Mesenchymal stem cell (in vitro differentiated cells and primary cell): ENCODE data around the gene CLEC20A.

Experiments used
- DNase-seq: peaks from one replicate; pipeline ENCODE4 v3.0.0-alpha.2; 2013
- H2AFZ ChIP-seq: one replicate; pipeline ENCODE4 v1.6.1; 2013; ENCODE audit warnings: low read depth, mild to moderate bottlenecking, control low read depth, inconsistent platforms, low read length, moderate library complexity
- H2AK5ac ChIP-seq: 2 replicates; pipeline ENCODE4 v1.6.1; 2013; ENCODE audit warnings: low read length, moderate library complexity, mild to moderate bottlenecking, inconsistent platforms; ENCODE audit not compliant: severe bottlenecking
- H2BK120ac ChIP-seq: one replicate; pipeline ENCODE4 v1.6.1; 2013; ENCODE audit warnings: low read depth, mild to moderate bottlenecking, inconsistent platforms, low read length, moderate library complexity
- H2BK12ac ChIP-seq, 2 experiments: one replicate each; pipeline ENCODE4 v1.6.1; 2013; ENCODE audit warnings: inconsistent platforms in 2 of 2, low read length in 2 of 2, mild to moderate bottlenecking in 2 of 2, moderate library complexity in 2 of 2, control low read depth in 1 of 2
- H2BK15ac ChIP-seq: one replicate; pipeline ENCODE4 v1.6.1; 2013; ENCODE audit warnings: mild to moderate bottlenecking, low read depth, inconsistent platforms; ENCODE audit not compliant: poor library complexity, severe bottlenecking
- H2BK5ac ChIP-seq: 2 replicates; pipeline ENCODE4 v1.6.1; 2013; ENCODE audit warnings: low read depth, mild to moderate bottlenecking, low read length, control low read depth, inconsistent platforms; ENCODE audit not compliant: poor library complexity, severe bottlenecking
- H3K14ac ChIP-seq, 2 experiments: one replicate each; pipeline ENCODE4 v1.6.1; 2013; ENCODE audit warnings: inconsistent platforms in 2 of 2, low read length in 2 of 2, control low read depth in 1 of 2, mild to moderate bottlenecking in 1 of 2, moderate library complexity in 1 of 2
- H3K18ac ChIP-seq, 2 experiments: one replicate each; pipeline ENCODE4 v1.6.1; 2013; ENCODE audit warnings: inconsistent platforms in 2 of 2, low read length in 2 of 2, control low read depth in 1 of 2, low read depth in 1 of 2, mild to moderate bottlenecking in 1 of 2
- H3K23ac ChIP-seq, 2 experiments: one replicate each; pipeline ENCODE4 v1.6.1; 2013; ENCODE audit warnings: inconsistent platforms in 2 of 2, low read length in 2 of 2, mild to moderate bottlenecking in 2 of 2, moderate library complexity in 2 of 2, control low read depth in 1 of 2
- H3K27ac ChIP-seq: 2 replicates; pipeline ENCODE4 v1.5.1; 2013; ENCODE audit warnings: mild to moderate bottlenecking, moderate library complexity, low read length, control low read depth, inconsistent platforms; ENCODE audit not compliant: poor library complexity, severe bottlenecking
- H3K27me3 ChIP-seq, 2 experiments: 2 replicates each; pipeline versions ENCODE4 v1.6.1 to v1.7.0; 2013; ENCODE audit warnings: low read length in 2 of 2, mild to moderate bottlenecking in 2 of 2, moderate library complexity in 2 of 2, control low read depth in 1 of 2, inconsistent platforms in 1 of 2; ENCODE audit not compliant: control insufficient read depth in 1 of 2, insufficient read depth in 1 of 2
- H3K36me3 ChIP-seq, 2 experiments: 2 replicates each; pipeline versions ENCODE4 v1.6.1 to v1.7.0; 2013; ENCODE audit warnings: low read length in 2 of 2, control low read depth in 1 of 2, inconsistent platforms in 1 of 2, low read depth in 1 of 2, mild to moderate bottlenecking in 1 of 2; ENCODE audit not compliant: insufficient read depth in 2 of 2, control insufficient read depth in 1 of 2
- H3K4ac ChIP-seq, 2 experiments: one replicate each; pipeline ENCODE4 v1.6.1; 2013; ENCODE audit warnings: inconsistent platforms in 2 of 2, low read length in 2 of 2, mild to moderate bottlenecking in 2 of 2, moderate library complexity in 2 of 2, control low read depth in 1 of 2, low read depth in 1 of 2
- H3K4me1 ChIP-seq: 2 replicates; pipeline ENCODE4 v1.6.1; 2013; ENCODE audit warnings: low read depth, low read length, control low read depth; ENCODE audit not compliant: control insufficient read depth, insufficient read depth
- H3K4me2 ChIP-seq: 2 replicates; pipeline ENCODE4 v1.6.1; 2013; ENCODE audit warnings: low read length, mild to moderate bottlenecking, inconsistent platforms; ENCODE audit not compliant: poor library complexity, severe bottlenecking
- H3K4me3 ChIP-seq, 2 experiments: 2 replicates each; pipeline versions ENCODE4 v1.5.1 to v1.7.0; 2013; ENCODE audit warnings: low read length in 2 of 2, mild to moderate bottlenecking in 2 of 2, control low read depth in 1 of 2, low read depth in 1 of 2; ENCODE audit not compliant: insufficient read depth in 1 of 2
- H3K79me1 ChIP-seq: replicated peaks from 2 replicates; pipeline ENCODE4 v1.6.1; 2013; ENCODE audit warnings: mild to moderate bottlenecking, control low read depth, low read length, inconsistent platforms; ENCODE audit not compliant: poor library complexity, severe bottlenecking
- H3K9ac ChIP-seq: 2 replicates; pipeline ENCODE4 v1.7.0; 2013; ENCODE audit warnings: mild to moderate bottlenecking, low read length, moderate library complexity
- H3K9me3 ChIP-seq: 2 replicates; pipeline ENCODE4 v1.7.0; 2013; ENCODE audit warnings: mild to moderate bottlenecking, low read length; ENCODE audit not compliant: control insufficient read depth
- H4K8ac ChIP-seq: one replicate; pipeline ENCODE4 v1.6.1; 2013; ENCODE audit warnings: inconsistent platforms, mild to moderate bottlenecking, low read length, moderate library complexity
- H4K91ac ChIP-seq: one replicate; pipeline ENCODE4 v1.6.1; 2013; ENCODE audit warnings: mild to moderate bottlenecking, low read length, inconsistent platforms
- WGBS: methylation state at CpG from one replicate; pipeline ENCODE4 v1.1.7; 2013; ENCODE audit warnings: mixed read lengths; 5-methylcytosine and 5-hydroxymethylcytosine counted together

CLEC20A gene

GRCh38 chr1:178500091-178500770 lies 3.5 kb upstream of the CLEC20A start:
- Histone ChIP-seq H3K4me1 (no peaks in the 10 kb centered on the region), H3K14ac (no peak overlapping the region), H3K4me3 (no peak overlapping the region), H2AK5ac (no peak overlapping the region), H3K4me2 (no peak overlapping the region), H3K79me1 (no peaks in the 10 kb centered on the region), H3K27me3 (peaks cover 0 to 18% of the 10 kb centered on the region in 2 experiments), H3K27ac (no peak overlapping the region), H4K8ac (no peak overlapping the region), H3K23ac (no peak overlapping the region), H3K9ac (no peak overlapping the region), H3K4ac (no peak overlapping the region), H2BK12ac (no peak overlapping the region), H4K91ac (no peak overlapping the region), H3K36me3 (no peaks in the 10 kb centered on the region), H2BK15ac (no peak overlapping the region), H3K18ac (no peak overlapping the region), H2BK120ac (no peak overlapping the region), H3K9me3 (no peaks in the 10 kb centered on the region), H2AFZ (no peak overlapping the region), H2BK5ac (no peak overlapping the region)
- peak; percentile 9 for DNase-seq
- WGBS, result 86% methylated on average over 11 of the region's 11 CpGs

GRCh38 chr1:178498896-178499675 lies 2.3 kb upstream of the CLEC20A start:
- H2BK5ac ChIP-seq, result no peak overlapping the region
- no peaks in the 10 kb centered on the region for H3K4me1 ChIP-seq
- 86% methylated on average over 14 of the region's 16 CpGs for WGBS
- no peak overlapping the region for H2AFZ ChIP-seq
- no peak overlapping the region for H3K14ac ChIP-seq
- no peak overlapping the region for H3K27ac ChIP-seq
- H3K4me3 ChIP-seq, result no peak overlapping the region
- no peak for DNase-seq
- no peak overlapping the region for H2BK120ac ChIP-seq
- H4K8ac ChIP-seq, result no peak overlapping the region
- H2BK15ac ChIP-seq, result no peak overlapping the region
- no peak overlapping the region for H3K23ac ChIP-seq
- H3K9me3 ChIP-seq, result no peaks in the 10 kb centered on the region
- no peak overlapping the region for H3K9ac ChIP-seq
- no peaks in the 10 kb centered on the region for H3K36me3 ChIP-seq
- H2BK12ac ChIP-seq, result no peak overlapping the region
- H3K27me3 ChIP-seq, result peaks cover 0 to 12% of the 10 kb centered on the region in 2 experiments
- no peak overlapping the region for H3K18ac ChIP-seq
- H2AK5ac ChIP-seq, result no peak overlapping the region
- no peak overlapping the region for H3K4me2 ChIP-seq
- H3K4ac ChIP-seq, result no peak overlapping the region
- no peaks in the 10 kb centered on the region for H3K79me1 ChIP-seq
- no peak overlapping the region for H4K91ac ChIP-seq

DNA sequence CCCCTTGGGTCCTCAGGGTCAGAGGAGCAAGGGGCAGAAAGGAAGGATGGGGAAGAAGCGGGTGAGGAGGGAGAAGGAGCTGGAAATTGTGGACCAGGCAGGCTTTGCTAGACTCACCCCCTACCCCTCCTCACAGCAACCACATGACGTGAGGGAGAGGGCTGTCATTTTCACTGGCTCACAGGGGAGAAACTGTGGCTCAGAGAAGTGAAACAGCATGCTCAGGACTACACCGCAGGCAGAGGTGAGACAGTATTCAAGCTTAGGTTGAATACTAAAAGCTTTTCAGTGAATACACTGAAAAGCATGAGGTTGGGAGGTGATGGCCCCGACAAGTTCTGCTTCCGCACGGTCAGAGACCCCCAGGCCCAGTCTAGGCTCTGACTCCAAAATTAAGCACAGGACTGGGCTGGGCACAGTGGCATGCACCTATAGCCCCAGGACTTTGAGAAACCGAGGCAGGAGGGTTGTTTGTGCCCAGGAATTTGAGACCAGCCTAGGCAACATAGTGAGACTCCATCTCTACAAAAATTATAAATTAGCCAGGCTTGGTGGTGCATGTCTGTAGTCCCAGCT lies 1.2 kb upstream of the CLEC20A start:
- Histone ChIP-seq H2BK120ac (no peak overlapping the region), H2BK12ac (no peak overlapping the region), H3K9me3 (no peaks in the 10 kb centered on the region), H2BK5ac (no peak overlapping the region), H3K18ac (no peak overlapping the region), H2BK15ac (no peak overlapping the region), H3K27ac (no peak overlapping the region), H3K9ac (no peak overlapping the region), H3K23ac (peak overlapping the region in 1 of 2 experiments; percentile 49), H3K4me1 (no peaks in the 10 kb centered on the region), H2AK5ac (no peak overlapping the region), H3K4me2 (no peak overlapping the region), H2AFZ (no peak overlapping the region), H3K79me1 (no peaks in the 10 kb centered on the region), H3K4ac (no peak overlapping the region), H3K27me3 (peaks cover 0 to 5% of the 10 kb centered on the region in 2 experiments), H3K36me3 (no peaks in the 10 kb centered on the region), H4K8ac (no peak overlapping the region), H3K14ac (no peak overlapping the region), H4K91ac (no peak overlapping the region), H3K4me3 (no peak overlapping the region)
- WGBS, result 90% methylated on average over 5 of the region's 7 CpGs
- no peak for DNase-seq

DNA sequence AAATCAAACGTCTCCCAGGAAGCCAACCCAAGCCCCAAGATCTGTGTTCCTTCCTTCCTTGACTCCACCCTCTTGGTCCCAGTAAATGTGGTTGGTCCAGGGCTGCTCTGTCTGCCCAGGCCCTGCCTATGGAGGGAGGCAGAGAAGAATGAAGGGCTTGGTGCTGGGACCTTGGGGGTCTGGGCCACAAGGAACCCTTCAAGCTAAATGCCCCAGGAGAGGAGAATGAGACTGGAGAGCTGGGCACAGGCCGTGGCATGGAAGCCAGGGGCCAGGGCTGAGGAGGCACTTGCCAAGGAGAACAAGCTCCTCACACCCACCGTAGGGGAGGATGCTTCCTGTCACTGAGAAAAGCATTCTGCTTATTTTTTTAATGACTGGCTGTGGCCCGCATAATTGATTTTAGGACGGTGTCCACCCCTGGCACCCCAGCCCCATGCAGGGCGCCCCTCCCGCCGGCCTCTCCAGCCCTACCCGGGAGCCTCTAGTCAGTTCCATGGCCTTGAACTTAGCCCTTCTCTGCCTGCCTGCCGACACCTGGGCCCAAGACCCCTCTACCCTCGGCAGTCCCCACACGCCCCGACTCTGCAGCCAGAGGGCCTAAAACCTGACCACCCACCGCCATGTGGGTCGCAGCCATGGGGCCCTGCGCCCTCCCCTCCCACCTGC lies 889 bp downstream of the CLEC20A start:
- H2BK5ac ChIP-seq, result no peak overlapping the region
- H3K9ac ChIP-seq, result no peak overlapping the region
- 96% methylated on average over 15 of the region's 16 CpGs for WGBS

More for the DNA sequence above, 889 bp downstream of the CLEC20A start:
- Histone ChIP-seq H3K4me2 (no peak overlapping the region), H3K4me1 (peaks cover under 1% of the 10 kb centered on the region), H3K9me3 (no peaks in the 10 kb centered on the region), H2AFZ (no peak overlapping the region), H2BK12ac (no peak overlapping the region), H3K79me1 (no peaks in the 10 kb centered on the region), H4K8ac (no peak overlapping the region), H3K4ac (no peak overlapping the region), H3K27ac (no peak overlapping the region), H2AK5ac (no peak overlapping the region), H3K18ac (no peak overlapping the region), H2BK120ac (no peak overlapping the region), H3K4me3 (no peak overlapping the region), H4K91ac (peak overlapping the region; percentile 21), H3K36me3 (no peaks in the 10 kb centered on the region), H2BK15ac (no peak overlapping the region), H3K14ac (no peak overlapping the region), H3K27me3 (peaks cover 0 to 5% of the 10 kb centered on the region in 2 experiments), H3K23ac (no peak overlapping the region)
- DNase-seq, result no peak
